CD8-positive, alpha-beta memory T cell (primary cell): Measurements from ENCODE around the gene TRPM5. TPM values are rescaled to one million over a fixed set of nuclear protein-coding genes. Genes with fewer than 3 reads are reported as not detected.

Experiments
- CTCF ChIA-PET: fragments of 350-600 bp; sonication (Branson Sonifier 250); formaldehyde crosslinking; loops from one replicate; lab custom pipeline; 2021; ENCODE audit warnings: antibody characterized with exemption; lab: Charles Lee
- POLR2A ChIA-PET: fragments of 350-600 bp; sonication (Branson Sonifier 250); formaldehyde crosslinking; loops from one replicate; lab custom pipeline; 2021; ENCODE audit warnings: antibody characterized with exemption; lab: Charles Lee
- DNase-seq, 5 donors: peaks; one replicate each; pipeline versions ENCODE4 v3.0.0 to v3.0.0-alpha.2; 2020 to 2022; ENCODE audit warnings: mixed read lengths in 1 of 5
- H3K27ac ChIP-seq: one replicate; pipeline ENCODE4 v1.7.0; 2013; ENCODE audit warnings: low read depth, mild to moderate bottlenecking, low read length, moderate library complexity
- H3K27me3 ChIP-seq: 2 replicates; pipeline ENCODE4 v1.7.0; 2013; ENCODE audit warnings: low read length, mild to moderate bottlenecking; ENCODE audit not compliant: insufficient read depth, poor library complexity, severe bottlenecking
- H3K36me3 ChIP-seq: 2 replicates; pipeline ENCODE4 v1.7.0; 2013; ENCODE audit warnings: mild to moderate bottlenecking, low read length, moderate library complexity; ENCODE audit not compliant: insufficient read depth
- H3K4me1 ChIP-seq: 2 replicates; pipeline ENCODE4 v1.7.0; 2013; ENCODE audit warnings: mild to moderate bottlenecking, low read length, moderate library complexity; ENCODE audit not compliant: insufficient read depth
- H3K4me3 ChIP-seq: 2 replicates; pipeline ENCODE4 v1.7.0; 2013; ENCODE audit warnings: mild to moderate bottlenecking, low read length
- H3K9me3 ChIP-seq: 2 replicates; pipeline ENCODE4 v1.7.0; 2013; ENCODE audit warnings: mild to moderate bottlenecking, low read length
- H3K27ac Mint-ChIP-seq, 8 donors: one replicate each; pipeline ENCODE4 v1.8.0; 2020 to 2021; ENCODE audit warnings: mixed read lengths in 8 of 8, mild to moderate bottlenecking in 6 of 8, inconsistent platforms in 3 of 8, moderate library complexity in 3 of 8
- H3K27me3 Mint-ChIP-seq, 2 donors: one replicate each; pipeline ENCODE4 v1.8.0; 2020 to 2021; ENCODE audit warnings: mixed read lengths in 2 of 2, mild to moderate bottlenecking in 1 of 2, moderate library complexity in 1 of 2
- H3K36me3 Mint-ChIP-seq, 3 donors: one replicate each; pipeline ENCODE4 v1.8.0; 2020 to 2021; ENCODE audit warnings: mixed read lengths in 3 of 3, inconsistent platforms in 1 of 3, mild to moderate bottlenecking in 1 of 3
- H3K4me1 Mint-ChIP-seq, 3 donors: one replicate each; pipeline ENCODE4 v1.8.0; 2020 to 2021; ENCODE audit warnings: mixed read lengths in 3 of 3, inconsistent platforms in 1 of 3, mild to moderate bottlenecking in 1 of 3
- H3K4me3 Mint-ChIP-seq, 7 donors: one replicate each; pipeline ENCODE4 v1.8.0; 2020 to 2021; ENCODE audit warnings: mixed read lengths in 7 of 7, mild to moderate bottlenecking in 6 of 7, moderate library complexity in 4 of 7, inconsistent platforms in 2 of 7
- H3K9me3 Mint-ChIP-seq, 5 donors: one replicate each; pipeline ENCODE4 v1.8.0; 2020 to 2022; ENCODE audit warnings: mixed read lengths in 5 of 5, mild to moderate bottlenecking in 3 of 5, moderate library complexity in 2 of 5, inconsistent platforms in 1 of 5
- polyA plus RNA-seq: library from polyadenylated mRNA; unstranded; fragments of 300-500 nt; fragmentation: Illumina TruSeq; gene quantifications from one replicate; pipeline ENCODE4 v1.2.3, GENCODE V29; 2021
- total RNA-seq, 2 experiments: library from RNA; stranded (reverse); gene quantifications; one replicate each; pipeline ENCODE4 v1.2.3, GENCODE V29; 2021

TRPM5 gene
- total and polyA plus RNA-seq, 3 experiments from 2014 or later, result not detected

GRCh38 chr11:2442589-2442988, 1.7 kb downstream of the TRPM5 start:
- Mint-ChIP-seq H3K4me1 (peaks cover 28 to 42% (median 32%) of the 10 kb centered on the region in 3 donors), H3K4me3 (peak overlapping the region in 1 of 7 donors; percentile 34), H3K9me3 (no peaks in the 10 kb centered on the region), H3K27me3 (peaks cover 8 to 11% of the 10 kb centered on the region in 2 donors), H3K27ac (peak overlapping the region in 4 of 8 donors; percentile 36 to 77 (median 44)), H3K36me3 (no peaks in the 10 kb centered on the region)
- ChIA-PET POLR2A (no interaction called here), CTCF (interaction anchor here (1.0 to 2.3 kb wide), 3 partner anchors 19 to 90 kb away, joined by 3 to 10 read pairs (median 9); no protein-coding TSS in a partner anchor)
- Histone ChIP-seq H3K4me1 (peaks cover 43% of the 10 kb centered on the region), H3K27me3 (no peaks in the 10 kb centered on the region), H3K4me3 (no peak overlapping the region), H3K9me3 (no peaks in the 10 kb centered on the region), H3K36me3 (no peaks in the 10 kb centered on the region), H3K27ac (no peak overlapping the region)
- peak in 3 of 5 donors; percentile 43 to 67 (median 56) for DNase-seq

GRCh38 chr11:2441171-2441570, 3.1 kb downstream of the TRPM5 start:
- Histone ChIP-seq H3K36me3 (no peaks in the 10 kb centered on the region), H3K4me1 (peaks cover 29% of the 10 kb centered on the region), H3K27ac (no peak overlapping the region), H3K9me3 (no peaks in the 10 kb centered on the region), H3K27me3 (no peaks in the 10 kb centered on the region), H3K4me3 (no peak overlapping the region)
- peaks cover 10 to 11% of the 10 kb centered on the region in 2 donors for H3K27me3 Mint-ChIP-seq
- H3K4me1 Mint-ChIP-seq, result peaks cover 19 to 28% (median 22%) of the 10 kb centered on the region in 3 donors
- H3K27ac Mint-ChIP-seq, result peak overlapping the region in 1 of 8 donors; percentile 43
- DNase-seq, result peak in 1 of 5 donors; percentile 29
- no peak overlapping the region for H3K4me3 Mint-ChIP-seq
- H3K9me3 Mint-ChIP-seq, result no peaks in the 10 kb centered on the region
- POLR2A ChIA-PET, result no interaction called here
- no peaks in the 10 kb centered on the region for H3K36me3 Mint-ChIP-seq
- CTCF ChIA-PET, result interaction anchor here (1.1 to 2.2 kb wide), 2 partner anchors 90 to 92 kb away, joined by 3 to 10 read pairs; no protein-coding TSS in a partner anchor

- DNase-seq, result peak in 1 of 5 donors; percentile 30
- H3K27me3 Mint-ChIP-seq, result peaks cover 10 to 11% of the 10 kb centered on the region in 2 donors
- peak overlapping the region in 1 of 7 donors; percentile 63 for H3K4me3 Mint-ChIP-seq
- no peaks in the 10 kb centered on the region for H3K36me3 Mint-ChIP-seq
- Histone ChIP-seq H3K4me1 (peaks cover 24% of the 10 kb centered on the region), H3K27ac (no peak overlapping the region), H3K4me3 (no peak overlapping the region), H3K27me3 (no peaks in the 10 kb centered on the region), H3K9me3 (no peaks in the 10 kb centered on the region), H3K36me3 (no peaks in the 10 kb centered on the region)
- no peaks in the 10 kb centered on the region for H3K9me3 Mint-ChIP-seq
- POLR2A ChIA-PET, result no interaction called here
- CTCF ChIA-PET, result interaction anchor here (1.1 to 2.2 kb wide), 2 partner anchors 91 to 93 kb away, joined by 3 to 10 read pairs; no protein-coding TSS in a partner anchor
- no peak overlapping the region for H3K27ac Mint-ChIP-seq
- H3K4me1 Mint-ChIP-seq, result peaks cover 17 to 25% (median 22%) of the 10 kb centered on the region in 3 donors
Measured at GRCh38 chr11:2440646-2441045, 3.7 kb downstream of the TRPM5 start.

- Histone ChIP-seq H3K27me3 (no peaks in the 10 kb centered on the region), H3K4me3 (no peak overlapping the region), H3K4me1 (peaks cover 20% of the 10 kb centered on the region), H3K36me3 (no peaks in the 10 kb centered on the region), H3K9me3 (no peaks in the 10 kb centered on the region), H3K27ac (no peak overlapping the region)
- POLR2A ChIA-PET, result no interaction called here
- no peaks in the 10 kb centered on the region for H3K36me3 Mint-ChIP-seq
- no peak for DNase-seq
- CTCF ChIA-PET, result interaction anchor here (1.1 kb wide), 1 partner anchor 19 kb away, joined by 4 read pairs; no protein-coding TSS in a partner anchor
- H3K9me3 Mint-ChIP-seq, result no peaks in the 10 kb centered on the region
- peaks cover 6 to 11% of the 10 kb centered on the region in 2 donors for H3K27me3 Mint-ChIP-seq
- peak overlapping the region in 1 of 8 donors; percentile 68 for H3K27ac Mint-ChIP-seq
- H3K4me1 Mint-ChIP-seq, result peaks cover 14 to 20% (median 17%) of the 10 kb centered on the region in 3 donors
- no peak overlapping the region for H3K4me3 Mint-ChIP-seq
Measured at GRCh38 chr11:2439820-2440219, 4.5 kb downstream of the TRPM5 start.

GRCh38 chr11:2437516-2437915, 6.8 kb downstream of the TRPM5 start:
- H3K4me1 Mint-ChIP-seq, result peaks cover 3 to 7% (median 7%) of the 10 kb centered on the region in 3 donors
- DNase-seq, result peak in 1 of 5 donors; percentile 29
- peaks cover 6 to 11% of the 10 kb centered on the region in 2 donors for H3K27me3 Mint-ChIP-seq
- ChIA-PET CTCF (interaction anchor here (1.0 to 2.9 kb wide), 4 partner anchors 11 to 95 kb away, joined by 3 to 9 read pairs (median 4); no protein-coding TSS in a partner anchor), POLR2A (no interaction called here)
- Histone ChIP-seq H3K27ac (no peak overlapping the region), H3K4me3 (no peak overlapping the region), H3K27me3 (no peaks in the 10 kb centered on the region), H3K4me1 (peaks cover 3% of the 10 kb centered on the region), H3K9me3 (no peaks in the 10 kb centered on the region), H3K36me3 (no peaks in the 10 kb centered on the region)
- no peak overlapping the region for H3K27ac Mint-ChIP-seq
- H3K4me3 Mint-ChIP-seq, result no peak overlapping the region
- H3K9me3 Mint-ChIP-seq, result no peaks in the 10 kb centered on the region
- no peaks in the 10 kb centered on the region for H3K36me3 Mint-ChIP-seq

- CTCF ChIA-PET, result interaction anchor here (1.0 to 2.9 kb wide), 4 partner anchors 10 to 96 kb away, joined by 3 to 9 read pairs (median 4); no protein-coding TSS in a partner anchor
- Mint-ChIP-seq H3K4me1 (no peaks in the 10 kb centered on the region), H3K27me3 (peaks cover 6 to 11% of the 10 kb centered on the region in 2 donors), H3K27ac (no peak overlapping the region), H3K4me3 (no peak overlapping the region), H3K36me3 (no peaks in the 10 kb centered on the region), H3K9me3 (no peaks in the 10 kb centered on the region)
- no peak overlapping the region for H3K4me3 ChIP-seq
- no peaks in the 10 kb centered on the region for H3K27me3 ChIP-seq
- no peak overlapping the region for H3K27ac ChIP-seq
- POLR2A ChIA-PET, result interaction anchor here (0.6 kb wide), 1 partner anchor 485 kb away, joined by 5 read pairs; no protein-coding TSS in a partner anchor
- no peaks in the 10 kb centered on the region for H3K4me1 ChIP-seq
- DNase-seq, result peak in 1 of 5 donors; percentile 46
- no peaks in the 10 kb centered on the region for H3K9me3 ChIP-seq
- no peaks in the 10 kb centered on the region for H3K36me3 ChIP-seq
Measured at GRCh38 chr11:2436521-2437031, 7.7 kb downstream of the TRPM5 start.

GRCh38 chr11:2436013-2436520, 8.2 kb downstream of the TRPM5 start:
- Histone ChIP-seq H3K9me3 (no peaks in the 10 kb centered on the region), H3K4me1 (no peaks in the 10 kb centered on the region), H3K4me3 (no peak overlapping the region), H3K27ac (no peak overlapping the region), H3K27me3 (no peaks in the 10 kb centered on the region), H3K36me3 (no peaks in the 10 kb centered on the region)
- Mint-ChIP-seq H3K4me3 (no peak overlapping the region), H3K9me3 (no peaks in the 10 kb centered on the region), H3K27me3 (peaks cover 6 to 11% of the 10 kb centered on the region in 2 donors), H3K27ac (peak overlapping the region in 1 of 8 donors; percentile 85), H3K36me3 (no peaks in the 10 kb centered on the region), H3K4me1 (no peaks in the 10 kb centered on the region)
- peak in 1 of 5 donors; percentile 40 for DNase-seq
- POLR2A ChIA-PET, result no interaction called here
- CTCF ChIA-PET, result interaction anchor here (1.3 to 2.9 kb wide), 3 partner anchors 15 to 97 kb away, joined by 3 to 9 read pairs (median 6); no protein-coding TSS in a partner anchor
